HG02938 (cell line): ENCODE results near the gene PEG3.
"Not testable (repeated sequence)": the region's sequence is repeated elsewhere in the genome, so short reads cannot be mapped to it uniquely, and the experiment has no call there.

ENCODE experiments used
- ATAC-seq: cut with Tn5 transposase; IDR thresholded peaks from one replicate; pipeline ENCODE4 v1.9.1; 2021; ENCODE audit warnings: mild to moderate bottlenecking, moderate library complexity; ENCODE audit not compliant: unreplicated experiment

Gene PEG3

DNA sequence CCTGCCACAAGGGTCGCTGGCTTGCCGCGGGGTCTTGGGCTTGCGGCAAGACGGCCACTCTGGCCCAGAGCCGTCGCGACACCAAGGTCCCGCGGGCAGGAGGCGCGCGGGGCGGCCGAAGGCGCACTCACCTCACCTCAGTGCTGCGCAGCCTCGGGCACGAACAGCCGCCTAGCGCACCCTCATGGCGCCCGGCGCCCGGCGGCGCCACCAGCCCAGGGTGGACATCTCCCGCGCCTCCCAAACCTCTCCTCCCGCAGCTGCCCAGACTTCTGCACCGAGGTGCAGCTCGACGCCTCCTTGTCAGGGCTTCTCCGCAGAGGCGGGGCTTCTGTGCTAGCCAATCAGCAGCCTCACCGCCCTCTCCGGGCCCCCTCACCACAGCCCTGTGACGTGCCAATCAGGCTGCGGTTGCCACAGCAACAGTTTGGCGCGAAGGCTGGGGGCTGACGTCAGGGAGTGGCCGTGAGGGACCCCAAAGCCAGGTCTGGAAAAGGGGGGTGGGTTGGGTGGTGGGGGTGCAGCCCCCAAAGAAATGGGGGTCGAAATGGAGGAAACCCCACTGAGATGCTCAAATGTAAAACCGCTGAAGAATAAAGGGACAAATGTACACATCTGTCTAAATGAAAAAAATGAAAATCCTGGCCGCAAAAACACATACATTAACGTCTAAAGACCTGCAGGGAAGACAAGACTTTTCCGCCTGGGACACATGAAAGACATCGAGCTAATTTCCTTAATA is at the start of gene PEG3, which contains the start of gene ZIM2:
Gene PEG3, minus strand, starts transcription at position 276 of the 742 bp plus-strand sequence. CDS start 16,071 bp downstream, outside the sequence.
Gene ZIM2, minus strand, starts transcription at position 276 of the 742 bp plus-strand sequence. CDS start 16,449 bp downstream, outside the sequence.
- ATAC-seq = no peak

DNA sequence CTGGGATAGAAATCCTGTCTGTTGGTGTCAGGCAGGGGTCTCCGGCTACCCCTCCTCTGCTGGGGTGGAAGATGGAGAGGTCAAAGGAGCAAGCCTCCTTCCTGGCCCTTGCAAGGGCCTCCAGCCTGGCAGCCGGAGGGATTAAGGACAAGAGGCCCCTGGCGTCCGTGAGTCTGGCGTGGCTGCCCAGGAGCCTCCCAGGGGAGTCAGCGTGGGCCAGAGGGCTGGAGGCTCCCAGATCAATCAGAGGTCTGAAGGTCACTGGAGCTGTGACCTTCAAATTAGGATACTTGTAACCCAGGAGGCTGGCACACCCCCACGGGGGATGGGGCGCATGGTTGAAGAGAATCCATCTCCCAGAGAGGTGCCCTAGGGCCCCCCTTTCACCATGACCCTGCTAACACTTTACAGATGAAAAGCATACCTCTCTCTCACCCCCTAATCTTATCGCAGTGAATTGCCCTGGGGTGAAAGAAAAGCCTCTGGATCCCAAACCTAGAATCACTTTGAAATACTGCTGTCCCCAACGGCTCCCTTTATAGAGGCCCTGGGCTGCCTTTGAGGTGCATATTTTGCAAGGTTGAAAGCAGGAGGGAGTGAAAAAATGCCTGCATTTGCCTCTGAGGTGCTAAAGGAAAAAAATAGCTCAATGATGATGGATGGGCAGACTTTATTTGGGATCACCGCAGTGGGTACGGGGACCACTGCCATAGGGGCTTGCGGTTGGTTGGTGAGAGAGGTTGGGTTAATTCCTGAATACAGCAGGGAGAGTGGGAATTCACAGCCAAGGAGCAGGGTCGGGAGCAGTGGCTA is 44.9 kb upstream of the PEG3 start:
- ATAC-seq = no peak

DNA sequence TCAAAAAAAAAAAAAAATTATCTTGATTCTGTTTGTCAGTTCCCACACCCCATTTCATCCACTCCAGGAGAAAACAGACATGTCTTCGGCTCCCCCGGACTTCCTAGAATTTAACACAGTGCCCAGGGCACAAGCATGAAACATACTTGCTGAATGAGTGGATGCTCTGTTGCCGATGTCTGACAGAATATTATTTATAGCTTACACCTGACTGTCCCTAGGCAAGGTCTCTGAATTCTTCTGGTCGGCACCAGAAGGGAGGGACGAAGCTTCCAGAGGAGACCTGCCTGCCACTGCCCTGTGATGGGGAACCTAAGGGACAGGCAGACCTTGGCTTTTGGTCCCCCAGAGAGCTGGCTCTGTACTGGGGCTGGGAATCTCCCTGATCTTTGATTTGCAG is 43.9 kb upstream of the PEG3 start:
- ATAC-seq = no peak

DNA sequence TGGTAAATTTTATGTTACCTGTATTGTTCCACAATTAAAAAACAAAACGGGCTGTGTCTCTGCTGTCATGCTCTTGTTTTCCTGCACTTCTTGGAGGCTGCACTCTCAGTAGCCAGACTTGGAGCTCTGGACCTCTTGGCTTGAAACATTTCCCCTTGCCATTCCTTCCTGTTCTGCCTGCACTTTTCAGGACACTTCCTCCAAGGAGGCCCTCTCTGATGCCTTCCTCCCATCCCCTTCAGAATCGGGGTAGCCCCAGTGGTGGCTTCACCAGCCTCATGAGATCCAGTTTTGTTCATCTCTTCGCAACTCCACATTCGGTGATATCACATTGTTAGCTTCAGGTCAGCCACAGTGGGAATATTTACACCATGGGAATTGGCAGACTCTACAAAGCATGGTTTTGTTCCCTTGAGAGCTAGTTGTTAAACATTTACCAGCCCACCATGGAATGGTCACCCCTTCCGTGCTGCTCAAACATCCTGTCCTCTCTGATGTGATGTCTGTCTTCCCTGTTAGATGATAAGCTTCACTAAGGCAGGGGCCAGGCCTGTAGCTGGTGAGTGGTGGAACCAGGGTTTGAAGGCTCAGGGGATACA is 40.2 kb upstream of the PEG3 start:
- no peak for ATAC-seq

DNA sequence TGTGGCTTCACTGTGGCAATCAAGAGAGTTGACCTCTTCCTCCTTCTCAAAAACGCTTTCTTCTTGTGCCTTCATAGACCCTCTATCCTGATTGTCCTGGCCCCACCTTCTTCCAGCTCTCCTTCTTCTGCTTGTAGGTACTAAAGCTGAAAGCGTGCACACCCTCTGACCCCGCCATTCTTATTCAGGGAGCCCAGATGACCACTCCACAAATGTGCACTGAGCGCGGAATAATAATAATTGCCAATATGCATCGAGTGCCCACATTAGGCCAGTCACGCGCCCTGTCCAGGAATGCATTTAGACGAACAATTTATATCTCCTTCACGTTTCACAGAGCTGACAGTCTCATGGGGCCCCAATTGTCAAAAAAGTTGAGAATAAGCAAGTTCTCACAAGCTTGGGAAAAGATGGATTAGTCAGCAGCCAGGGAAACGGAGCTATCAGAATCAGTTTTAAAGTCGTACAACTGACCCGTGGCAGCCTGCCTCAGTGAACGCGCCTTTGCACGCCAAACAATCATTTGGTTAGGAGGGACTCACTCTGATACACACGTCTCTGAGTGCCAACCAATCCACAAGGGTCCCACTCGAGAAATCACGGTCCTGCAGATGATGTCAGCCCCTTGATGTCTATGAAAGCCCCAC is 36.7 kb upstream of the PEG3 start:
- no peak for ATAC-seq

DNA sequence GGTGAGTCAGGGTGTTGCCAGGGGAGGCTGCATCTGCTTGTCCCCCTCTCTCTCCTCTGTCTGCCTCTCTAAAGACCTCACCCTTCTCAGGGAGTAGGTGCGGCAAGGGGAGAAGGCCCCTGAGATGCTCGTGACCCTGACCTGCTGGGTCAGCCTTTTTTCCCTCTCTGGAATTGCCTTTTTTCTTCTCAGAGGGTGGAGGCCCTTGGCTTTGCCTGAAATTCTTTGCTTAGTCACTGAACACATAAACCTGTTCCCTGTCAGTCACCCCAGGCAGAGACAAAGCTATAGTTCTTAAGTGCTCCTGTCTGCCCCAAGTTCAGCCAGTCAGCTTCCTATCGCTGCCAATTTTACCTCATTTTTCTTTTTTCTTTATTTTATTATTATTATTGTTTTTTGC is 35.2 kb upstream of the PEG3 start:
- ATAC-seq = no peak

DNA sequence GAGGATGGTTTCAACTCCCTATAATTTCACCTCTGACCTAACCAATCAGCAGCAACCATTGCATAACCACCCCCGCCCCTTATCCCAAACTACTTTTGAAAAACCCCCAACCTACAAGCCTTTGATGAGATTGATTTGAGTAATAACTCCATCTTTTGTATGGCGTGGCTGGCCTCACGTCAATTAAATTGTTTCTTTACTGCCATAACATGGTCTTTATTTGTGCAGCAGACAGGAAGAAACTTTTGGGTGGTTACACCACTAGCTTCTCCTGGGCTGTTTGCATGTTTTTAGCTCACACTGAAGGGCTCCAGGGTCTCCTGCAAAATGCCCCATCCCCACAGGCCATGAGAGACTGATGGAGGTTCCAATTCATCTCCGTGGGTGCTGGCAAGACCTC is 34.0 kb upstream of the PEG3 start:
- ATAC-seq = no peak

DNA sequence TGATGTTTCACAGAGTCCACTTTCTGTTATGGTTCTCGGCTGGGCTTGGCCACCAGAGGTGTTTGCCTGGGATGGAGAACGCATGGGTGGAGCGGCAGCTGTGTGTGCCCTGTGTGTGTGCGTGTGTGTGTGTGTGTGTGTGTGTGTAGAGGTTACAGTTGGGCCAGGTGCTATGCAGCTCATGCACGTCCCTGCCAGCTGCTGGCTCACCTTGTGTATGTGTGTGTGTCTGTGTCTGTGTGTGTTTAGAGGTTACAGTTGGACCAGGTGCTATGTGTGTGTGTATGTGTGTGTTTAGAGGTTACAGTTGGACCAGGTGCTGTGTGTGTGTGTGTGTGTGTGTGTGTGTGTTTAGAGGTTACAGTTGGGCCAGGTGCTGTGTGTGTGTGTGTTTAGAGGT is 33.0 kb upstream of the PEG3 start:
- no peak for ATAC-seq

DNA sequence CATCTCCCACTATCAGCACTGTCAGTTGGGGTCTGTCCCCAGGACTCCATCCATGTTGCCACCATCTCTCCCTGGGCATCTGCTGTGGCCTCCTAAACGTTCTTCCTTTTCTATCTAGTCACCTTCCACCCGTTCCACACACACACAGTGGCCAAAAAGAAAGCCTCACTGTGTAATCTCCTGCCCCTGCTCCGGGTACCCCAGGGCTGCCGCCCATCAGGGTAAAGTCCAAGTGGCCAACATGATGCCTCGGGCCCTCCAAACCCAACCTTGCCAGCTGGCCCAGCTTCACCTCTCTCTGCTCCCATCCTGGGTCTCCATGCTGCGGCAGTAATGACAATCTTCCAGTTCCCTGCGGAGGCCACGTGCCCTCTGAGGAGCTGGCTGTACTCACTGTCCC is 29.4 kb upstream of the PEG3 start:
- ATAC-seq = no peak

DNA sequence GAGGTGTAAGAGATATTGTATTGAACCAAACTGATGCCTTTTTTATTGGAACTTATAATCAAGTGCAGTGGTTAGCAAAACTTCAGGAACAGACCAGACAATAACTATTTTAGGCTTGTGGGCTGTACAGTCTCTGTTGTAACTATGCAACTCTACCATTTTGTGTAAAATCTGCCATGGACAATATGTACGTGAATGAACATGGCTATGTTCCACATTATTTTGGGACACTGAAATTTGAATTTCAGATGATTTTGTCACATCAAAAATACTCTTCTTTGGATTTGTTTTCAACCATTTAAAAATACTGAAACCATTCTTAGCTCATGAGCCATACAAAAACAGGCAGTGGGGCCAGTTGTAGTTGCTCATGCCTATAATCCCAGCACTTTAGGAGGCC is 27.9 kb upstream of the PEG3 start:
- ATAC-seq = no peak

DNA sequence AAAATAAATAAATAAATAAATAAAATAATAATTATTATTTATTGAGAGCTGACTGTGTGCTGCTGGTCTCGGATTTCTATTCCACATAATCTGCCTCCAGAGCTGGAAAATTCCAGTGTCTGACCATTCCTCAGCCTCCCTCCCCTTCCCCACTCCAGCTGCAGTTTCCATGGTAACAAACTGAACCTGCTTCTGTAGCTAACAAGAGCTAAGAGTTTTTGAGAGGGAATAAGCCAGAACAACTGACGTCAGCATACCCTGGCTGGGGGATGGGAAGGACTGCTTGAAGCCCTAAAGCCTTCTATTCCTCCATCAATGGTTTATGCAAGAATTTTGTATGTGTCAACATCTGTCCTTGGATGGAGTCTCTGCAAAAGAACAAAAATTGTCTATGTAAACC is 26.0 kb upstream of the PEG3 start:
- ATAC-seq = no peak

DNA sequence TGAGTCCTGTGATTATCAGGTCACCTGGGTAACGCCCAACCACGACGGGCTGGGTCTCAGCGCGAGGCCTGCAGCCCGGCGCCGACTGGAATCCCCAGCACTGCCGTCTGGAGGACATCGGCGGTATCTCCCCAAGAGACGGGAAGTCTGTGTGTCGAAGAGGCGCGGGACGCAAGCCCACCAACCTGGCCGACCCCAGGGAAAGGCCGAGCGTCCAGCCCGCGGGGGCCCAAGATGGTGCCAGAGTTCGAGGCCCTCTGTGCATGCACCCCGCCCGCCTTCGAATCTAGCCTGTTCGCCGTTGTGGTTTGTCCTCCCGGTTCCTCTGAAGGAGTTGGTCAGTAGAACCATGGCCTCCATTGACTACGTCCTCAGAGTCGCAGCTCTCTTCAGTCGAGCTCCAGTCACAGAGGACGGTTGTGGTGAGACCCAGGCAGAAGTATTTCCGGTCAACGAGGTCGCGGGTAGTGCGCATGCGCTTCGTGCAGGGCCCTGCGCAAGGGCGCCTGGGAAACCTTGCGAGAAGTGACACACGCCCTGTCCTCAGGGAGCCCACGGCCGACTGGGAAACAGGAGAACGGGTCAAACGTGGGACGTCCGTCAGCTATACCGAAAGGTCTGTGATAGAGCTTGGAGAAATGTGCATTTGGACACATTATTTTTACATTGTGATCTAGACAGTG is 24.1 kb upstream of the PEG3 start:
- no peak for ATAC-seq

DNA sequence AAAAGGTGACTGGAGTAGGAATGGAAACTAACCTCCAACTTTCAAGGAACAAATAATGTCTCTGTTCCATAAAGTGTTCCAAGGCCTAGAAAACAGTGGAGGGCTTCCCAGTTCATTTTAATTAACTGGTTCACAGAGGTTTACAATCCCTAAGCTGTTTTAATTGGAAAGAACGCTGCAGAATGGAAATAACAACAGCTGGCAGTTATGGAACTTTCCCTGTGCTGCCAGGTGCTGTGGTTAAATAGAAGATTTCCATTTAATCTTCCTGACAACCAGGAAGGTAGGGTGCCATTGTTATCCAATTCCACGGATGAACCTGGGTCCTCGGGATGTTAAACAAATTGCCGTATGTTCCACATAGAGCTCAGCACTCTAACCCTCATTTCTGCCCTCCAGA is 22.2 kb upstream of the PEG3 start:
- no peak for ATAC-seq

DNA sequence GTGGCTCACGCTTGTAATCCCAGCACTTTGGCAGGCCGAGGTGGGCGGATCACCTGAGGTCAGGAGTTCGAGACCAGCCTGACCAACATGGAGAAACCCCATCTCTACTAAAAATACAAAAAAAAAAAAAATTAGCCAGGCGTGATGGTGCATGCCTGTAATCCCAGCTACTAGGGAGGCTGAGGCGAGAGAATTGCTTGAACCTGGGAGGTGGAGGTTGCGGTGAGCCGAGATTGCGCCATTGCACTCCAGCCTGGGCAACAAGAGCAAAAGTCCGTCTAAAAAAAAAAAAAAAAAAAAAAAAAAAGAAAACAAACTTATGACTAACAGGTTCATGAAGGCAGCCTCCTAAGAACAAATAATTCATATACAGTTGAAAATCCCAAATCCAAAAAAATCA is 19.9 kb upstream of the PEG3 start:
- not testable (repeated sequence) for ATAC-seq

DNA sequence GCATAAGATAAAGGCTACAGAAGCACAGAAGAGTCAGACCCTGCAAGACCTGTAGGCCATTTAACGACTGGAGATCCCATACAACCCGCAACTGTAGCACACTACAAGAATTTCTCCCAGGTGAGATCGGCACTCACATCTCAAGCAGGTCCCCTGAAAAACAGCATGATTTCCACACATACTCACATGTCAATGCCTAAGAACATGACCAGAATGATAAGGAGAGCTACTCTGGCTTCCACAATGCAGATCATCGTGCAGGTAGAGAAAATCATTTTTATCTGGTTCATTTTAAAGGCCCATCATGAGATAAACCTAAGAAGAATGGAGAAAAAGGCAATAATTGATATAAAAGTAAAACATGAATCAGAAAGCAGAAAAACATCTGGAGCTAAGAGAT is 17.5 kb upstream of the PEG3 start:
- ATAC-seq = no peak

DNA sequence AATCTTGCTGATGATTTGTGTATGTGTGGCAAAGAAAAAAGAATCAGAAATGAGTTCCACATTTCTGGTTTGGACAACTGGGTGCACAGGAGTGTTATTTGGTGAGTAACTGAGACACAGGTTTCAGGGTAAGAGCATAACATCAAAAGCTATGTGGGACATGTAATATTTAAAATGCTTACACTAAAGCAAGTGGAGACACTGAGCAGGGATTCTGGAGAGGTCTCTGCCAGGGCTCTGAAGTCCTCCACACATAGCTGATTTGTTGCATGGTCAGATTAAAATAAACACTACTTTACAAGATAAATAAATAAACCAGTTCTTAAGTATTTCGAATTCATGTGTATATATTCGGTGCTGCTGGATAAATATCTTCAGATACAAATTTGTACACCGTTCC is 16.3 kb upstream of the PEG3 start:
- no peak for ATAC-seq

DNA sequence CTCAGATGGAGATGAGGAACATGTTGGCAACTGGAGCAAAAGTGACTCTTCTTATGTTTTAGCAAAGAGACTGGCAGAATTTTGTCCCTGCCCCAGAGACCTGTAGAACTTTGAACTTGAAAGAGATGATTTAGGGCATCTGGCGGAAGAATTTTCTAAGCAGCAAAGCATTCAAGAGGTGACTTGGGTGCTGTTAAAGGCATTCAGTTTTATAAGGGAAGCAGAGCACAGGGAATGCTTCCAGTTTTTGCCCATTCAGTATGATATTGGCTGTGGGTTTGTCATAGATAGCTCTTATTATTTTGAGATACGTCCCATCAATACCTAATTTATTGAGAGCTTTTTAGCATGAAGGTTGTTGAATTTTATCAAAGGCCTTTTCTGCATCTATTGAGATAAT is 11.8 kb upstream of the PEG3 start:
- ATAC-seq = not testable (repeated sequence)

DNA sequence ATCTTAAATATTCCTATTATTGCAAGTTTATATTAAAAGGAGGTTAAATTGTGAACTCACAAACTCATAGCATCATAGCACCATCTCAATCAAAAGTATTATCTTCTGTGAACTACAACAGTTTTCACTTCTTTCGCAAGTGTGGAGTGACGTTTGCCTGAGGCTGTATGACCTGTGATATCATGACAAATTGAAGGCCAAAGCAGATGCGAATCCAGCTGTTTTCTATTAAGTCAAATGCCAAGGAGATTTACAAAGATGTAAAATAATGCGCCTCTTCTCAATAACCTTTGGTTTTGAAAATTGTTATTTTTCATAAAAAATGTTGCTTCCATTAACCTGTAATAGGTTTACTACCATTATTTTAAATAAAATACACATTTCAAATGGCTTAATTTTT is 7.6 kb upstream of the PEG3 start:
- no peak for ATAC-seq

DNA sequence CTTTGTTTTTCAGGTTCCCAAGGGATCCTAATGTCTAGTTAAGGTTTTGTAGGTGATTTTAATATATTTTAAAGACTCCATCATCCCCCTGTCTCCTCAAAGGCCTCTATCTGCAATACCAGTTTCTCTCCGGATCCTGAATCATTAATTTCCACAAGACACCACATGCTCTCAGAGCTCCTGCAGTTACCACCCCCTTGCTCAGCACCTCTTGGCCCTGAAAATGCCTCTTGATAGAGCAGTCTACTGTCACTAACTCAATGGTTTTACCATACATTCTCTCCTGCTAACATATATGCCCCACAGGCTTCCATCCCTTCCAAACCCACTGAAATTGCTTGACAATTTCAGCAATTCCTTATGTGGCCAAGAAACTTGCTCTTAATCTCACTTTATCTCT is 1.9 kb upstream of the PEG3 start:
- ATAC-seq = no peak

DNA sequence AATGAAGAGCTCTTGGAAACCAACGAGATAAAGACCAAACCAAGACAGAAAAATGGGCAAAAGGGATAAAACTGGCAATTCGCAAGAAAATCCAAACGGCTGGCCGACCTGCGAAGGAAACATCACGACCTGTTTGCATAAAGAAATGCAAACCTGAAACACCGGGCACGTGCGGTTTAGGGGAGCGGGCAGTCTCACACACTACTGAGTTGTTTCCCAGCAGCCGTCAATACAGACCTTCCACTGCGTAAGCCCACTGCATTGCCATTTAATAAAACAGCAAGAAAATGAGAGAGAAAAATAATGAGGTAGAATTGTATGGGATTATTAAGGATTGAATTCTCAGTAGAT is 642 bp upstream of the PEG3 start:
- no peak for ATAC-seq
